ENCODE results near the gene LONP2.

Gene LONP2

DNA sequence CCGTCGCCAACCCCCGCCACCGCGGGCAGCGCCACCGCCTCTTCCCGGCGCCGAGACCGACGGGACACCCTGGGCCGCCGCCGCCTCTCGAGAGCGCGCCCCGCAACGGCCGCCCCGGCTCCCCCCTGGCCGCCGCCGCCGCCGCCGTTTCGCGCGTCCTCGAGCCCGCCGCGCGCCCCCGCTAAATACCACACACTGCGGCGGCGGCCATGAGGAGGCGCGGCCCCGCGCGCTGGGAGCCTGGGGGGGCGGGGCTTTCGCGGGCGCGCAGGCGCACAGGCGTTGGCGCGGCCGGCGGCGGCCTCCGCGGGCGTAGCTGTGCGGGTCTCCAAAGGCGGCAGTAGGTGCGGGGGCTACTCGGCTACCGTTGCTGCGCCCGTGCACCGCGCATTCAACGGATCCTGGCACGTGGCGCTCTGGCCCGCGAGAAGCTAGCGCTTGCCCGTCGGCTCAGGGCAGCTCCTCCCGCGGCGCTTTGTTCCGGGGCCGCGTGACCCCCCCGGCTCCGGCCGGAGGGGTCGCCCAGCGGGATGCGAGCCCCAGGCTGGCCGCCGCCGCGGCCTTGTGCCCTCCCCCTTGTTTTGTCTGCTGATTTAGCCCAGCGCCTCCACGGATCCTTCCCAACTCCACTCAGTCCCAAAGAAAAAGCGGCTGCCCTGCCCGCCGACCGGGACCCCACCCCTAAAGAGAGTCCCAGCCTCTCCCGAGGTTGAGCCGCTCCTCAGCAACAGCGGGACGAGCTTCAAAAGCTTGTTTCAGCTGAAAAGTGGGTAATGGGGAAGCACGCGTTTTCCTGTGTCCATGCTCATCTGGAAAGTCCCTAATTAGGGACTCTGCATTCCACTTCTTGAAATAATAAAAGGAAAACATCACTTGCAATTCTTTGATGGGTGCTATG is 141.4 kb downstream of the LONP2 start, which contains the start of gene SIAH1:
Gene SIAH1, minus strand, starts transcription at position 161 of the 898 bp plus-strand sequence. CDS start 22,985 bp downstream, outside the sequence.
- DNase-seq (ENCODE audit: extremely low spot score): peak; percentile 94
- no peak for TF ChIP-seq CTCF (IDR thresholded peaks at IDR 0.05; ENCODE audit: control extremely low read depth, extremely low read depth, low read depth, missing control alignments)
- POLR2A ChIA-PET: interaction anchor here (0.5 to 1.4 kb wide), 4 partner anchors 20 to 1597 kb away, joined by 3 to 8 read pairs (median 5); no protein-coding TSS in a partner anchor
- CTCF ChIA-PET: interaction anchor here (0.9 to 2.8 kb wide), 8 partner anchors 9 to 31 kb away, joined by 3 to 15 read pairs (median 4); no protein-coding TSS in a partner anchor

- no peak for DNase-seq (ENCODE audit: extremely low spot score)
- POLR2A ChIA-PET: no interaction called here
- TF ChIP-seq CTCF (IDR thresholded peaks at IDR 0.05; ENCODE audit: control extremely low read depth, extremely low read depth, low read depth, missing control alignments): no peak
- CTCF ChIA-PET: interaction anchor here (1.3 to 2.8 kb wide), 4 partner anchors 13 to 32 kb away, joined by 3 to 15 read pairs (median 6); no protein-coding TSS in a partner anchor
Observed at GRCh38 chr16:48386559-48387312, 142.6 kb downstream of the LONP2 start.

DNA sequence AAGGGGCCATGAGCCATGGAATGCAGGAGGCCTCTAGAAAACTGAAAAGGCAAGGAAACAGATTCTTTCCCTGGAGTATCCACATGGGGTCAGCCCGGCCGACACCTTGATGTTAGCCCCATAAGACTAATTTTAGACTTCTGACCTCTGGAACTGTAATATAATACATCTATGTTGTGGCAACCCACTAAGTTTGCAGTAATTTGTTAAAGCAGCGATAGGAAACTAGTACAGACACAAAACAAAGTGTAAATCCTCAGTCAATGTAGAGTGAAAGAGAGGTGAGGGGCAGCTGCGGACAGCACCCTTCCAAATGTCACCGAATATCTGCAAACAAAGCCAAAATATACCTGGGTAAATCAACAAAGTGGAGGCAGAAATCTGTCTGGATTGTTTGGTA is 148.3 kb downstream of the LONP2 start:
- no peak for TF ChIP-seq CTCF (IDR thresholded peaks at IDR 0.05; ENCODE audit: control extremely low read depth, extremely low read depth, low read depth, missing control alignments)
- ChIA-PET POLR2A (no interaction called here), CTCF (no interaction called here)
- DNase-seq (ENCODE audit: extremely low spot score): no peak

- no peak for TF ChIP-seq CTCF (IDR thresholded peaks at IDR 0.05; ENCODE audit: control extremely low read depth, extremely low read depth, low read depth, missing control alignments)
Observed at GRCh38 chr16:48393485-48394354, 149.6 kb downstream of the LONP2 start.

DNA sequence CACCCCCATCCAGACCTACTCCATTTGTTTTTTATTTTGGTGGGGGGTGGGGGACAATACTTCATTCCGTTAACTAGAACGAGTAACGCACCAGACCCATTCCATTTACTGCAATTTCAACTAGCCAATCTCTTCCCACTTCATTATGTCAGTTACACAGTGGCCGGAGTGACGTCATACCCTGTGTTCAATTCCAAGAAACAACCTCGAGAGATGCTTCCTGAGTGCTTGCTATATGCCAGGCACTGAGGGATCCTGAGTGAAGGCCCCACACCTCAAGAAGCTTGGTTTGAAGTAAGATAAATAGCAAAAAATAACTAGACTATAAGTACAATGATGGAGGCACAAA is 150.2 kb downstream of the LONP2 start:
- POLR2A ChIA-PET: no interaction called here
- no peak for TF ChIP-seq CTCF (IDR thresholded peaks at IDR 0.05; ENCODE audit: control extremely low read depth, extremely low read depth, low read depth, missing control alignments)

More at GRCh38 chr16:48393485-48394354, 149.6 kb downstream of the LONP2 start:
- ChIA-PET CTCF (interaction anchor here (1.3 to 1.7 kb wide), 2 partner anchors 8 to 28 kb away, joined by 3 read pairs; partner anchors contain the start of gene SIAH1), POLR2A (no interaction called here)
- DNase-seq (ENCODE audit: extremely low spot score): no peak

More for the DNA sequence above, 150.2 kb downstream of the LONP2 start:
- CTCF ChIA-PET: interaction anchor here (1.3 to 1.7 kb wide), 2 partner anchors 9 to 27 kb away, joined by 3 read pairs; partner anchors contain the start of gene SIAH1
- no peak for DNase-seq (ENCODE audit: extremely low spot score)
